ENCODE data around the gene HAUS1. TPM values are rescaled to one million over a fixed set of nuclear protein-coding genes. Genes with fewer than 3 reads are reported as not detected.

HAUS1 gene
- total and polyA plus RNA-seq, 2 donors (not counting 3 experiments of a cell fraction or from before 2014, with no cell fraction given): 29.4 to 57.1 TPM

DNA sequence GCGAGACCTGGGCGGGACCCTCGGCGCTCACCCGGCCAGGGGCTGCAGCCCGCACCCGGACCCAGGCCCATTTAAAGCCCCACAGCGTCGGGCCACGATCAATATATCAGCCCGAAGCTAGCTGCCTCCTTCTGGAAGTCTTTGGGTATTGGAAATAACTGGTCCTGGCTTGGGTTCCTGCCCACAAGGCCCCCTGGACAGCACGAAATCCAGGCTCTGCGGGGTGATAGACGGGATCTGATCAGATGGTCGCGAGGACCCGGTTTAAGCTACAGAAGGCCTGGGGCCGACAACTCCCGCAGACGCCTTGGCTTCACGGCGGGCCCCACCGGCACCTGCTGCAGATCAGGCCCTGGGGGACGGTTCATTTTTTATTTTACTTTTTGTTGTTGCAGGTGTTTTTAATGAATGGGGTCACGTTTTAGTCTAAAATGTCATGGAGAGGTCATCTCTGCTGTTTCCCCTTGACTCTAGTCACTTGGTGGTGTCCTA, 31.8 kb upstream of the HAUS1 start:
- FAIRE-seq (no peak), DNase-seq (ENCODE audit: low read depth, low spot score) (no peak)
- ChIA-PET CTCF (interaction anchor here (1.1 to 3.8 kb wide), 11 partner anchors 9 to 408 kb away, joined by 5 to 148 read pairs (median 10); no protein-coding TSS in a partner anchor), POLR2A (no interaction called here)
- dilution Hi-C loops (cut with MboI; ENCODE audit: extremely low pct_ligation_motif_present, low sequenced_read_pairs) (no loop called here), intact Hi-C loops (cut with micrococcal nuclease) (loop anchor here (2.0 to 5.0 kb wide), 2 partner anchors 98 to 150 kb away; no protein-coding TSS in a partner anchor)
- Histone ChIP-seq H3K4me1 (ENCODE audit: control insufficient read depth, extremely low read depth, insufficient read depth, low read length) (peaks cover 9% of the 10 kb centered on the region), H3K4me3 (replicated peaks in 1 of 3; ENCODE audit: insufficient read depth in 1 of 3, low read depth in 1 of 3, low read length in 3 of 3) (peak overlapping the region; percentile 51 to 56 (median 51)), H4K20me1 (replicated peaks; ENCODE audit: control insufficient read depth, extremely low read depth, insufficient read depth, low read length) (no peaks in the 10 kb centered on the region), H3K27me3 (ENCODE audit: control insufficient read depth in 2 of 2, insufficient read depth in 2 of 2, low read length in 2 of 2) (no peaks in the 10 kb centered on the region), H3K79me2 (ENCODE audit: control insufficient read depth, insufficient read depth, low read length) (no peaks in the 10 kb centered on the region), H3K9me1 (replicated peaks; ENCODE audit: control insufficient read depth, extremely low read depth, insufficient read depth, low read length) (no peaks in the 10 kb centered on the region), H3K27ac (ENCODE audit: insufficient read depth, low read depth, low read length) (no peak overlapping the region), H3K4me2 (ENCODE audit: insufficient read depth, low read length) (peak overlapping the region; percentile 65), H3K36me3 (ENCODE audit: control insufficient read depth in 2 of 2, extremely low read depth in 1 of 2, insufficient read depth in 2 of 2, low read length in 2 of 2) (no peaks in the 10 kb centered on the region), H3K9me3 (replicated peaks; ENCODE audit: control insufficient read depth, insufficient read depth, low read length) (no peaks in the 10 kb centered on the region), H2AFZ (ENCODE audit: low read depth, low read length) (peak overlapping the region; percentile 88), H3K9ac (replicated peaks; ENCODE audit: extremely low read depth, insufficient read depth, low read length) (no peak overlapping the region)
- TF ChIP-seq JUN (IDR thresholded peaks at IDR 0.05; ENCODE audit: borderline replicate concordance, insufficient read depth, insufficient read length, low read depth) (no peak), MYC (IDR thresholded peaks at IDR 0.05; ENCODE audit: low read depth, low read length) (no peak), POLR2AphosphoS5 (IDR thresholded peaks at IDR 0.05; ENCODE audit: insufficient read depth, low read depth, low read length) (no peak), GATA2 (IDR thresholded peaks at IDR 0.05; ENCODE audit: insufficient read depth, insufficient read length, low read depth, low read length) (no peak), FOS (IDR thresholded peaks at IDR 0.05; ENCODE audit: borderline replicate concordance, insufficient read depth, low read length) (no peak), POLR2A (IDR thresholded peaks at IDR 0.05; ENCODE audit: low read depth, low read length) (no peak), EZH2 (IDR thresholded peaks at IDR 0.05; ENCODE audit: borderline replicate concordance, low read depth, low read length, severe bottlenecking) (no peak)
- TF ChIP-seq, protein P1, sequence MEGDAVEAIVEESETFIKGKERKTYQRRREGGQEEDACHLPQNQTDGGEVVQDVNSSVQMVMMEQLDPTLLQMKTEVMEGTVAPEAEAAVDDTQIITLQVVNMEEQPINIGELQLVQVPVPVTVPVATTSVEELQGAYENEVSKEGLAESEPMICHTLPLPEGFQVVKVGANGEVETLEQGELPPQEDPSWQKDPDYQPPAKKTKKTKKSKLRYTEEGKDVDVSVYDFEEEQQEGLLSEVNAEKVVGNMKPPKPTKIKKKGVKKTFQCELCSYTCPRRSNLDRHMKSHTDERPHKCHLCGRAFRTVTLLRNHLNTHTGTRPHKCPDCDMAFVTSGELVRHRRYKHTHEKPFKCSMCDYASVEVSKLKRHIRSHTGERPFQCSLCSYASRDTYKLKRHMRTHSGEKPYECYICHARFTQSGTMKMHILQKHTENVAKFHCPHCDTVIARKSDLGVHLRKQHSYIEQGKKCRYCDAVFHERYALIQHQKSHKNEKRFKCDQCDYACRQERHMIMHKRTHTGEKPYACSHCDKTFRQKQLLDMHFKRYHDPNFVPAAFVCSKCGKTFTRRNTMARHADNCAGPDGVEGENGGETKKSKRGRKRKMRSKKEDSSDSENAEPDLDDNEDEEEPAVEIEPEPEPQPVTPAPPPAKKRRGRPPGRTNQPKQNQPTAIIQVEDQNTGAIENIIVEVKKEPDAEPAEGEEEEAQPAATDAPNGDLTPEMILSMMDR (IDR thresholded peaks at IDR 0.05; ENCODE audit: extremely low read depth in 1 of 2, insufficient read depth in 1 of 2, low read depth in 1 of 2, low read length in 2 of 2): no peak
- TF ChIP-seq, protein P2, sequence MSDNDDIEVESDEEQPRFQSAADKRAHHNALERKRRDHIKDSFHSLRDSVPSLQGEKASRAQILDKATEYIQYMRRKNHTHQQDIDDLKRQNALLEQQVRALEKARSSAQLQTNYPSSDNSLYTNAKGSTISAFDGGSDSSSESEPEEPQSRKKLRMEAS (IDR thresholded peaks at IDR 0.05; ENCODE audit: insufficient read depth, insufficient read length): no peak
- no TSS peak for BruUV-seq (replicated peaks)

Data from endothelial cell of umbilical vein (primary cell).